Brain microvascular endothelial cell (primary cell): ENCODE results near the gene ITIH5.
"Not testable (repeated sequence)": the region's sequence is repeated elsewhere in the genome, so short reads cannot be mapped to it uniquely, and the experiment has no call there.

Experiments
- DNase-seq: peaks from one replicate; pipeline ENCODE4 v3.0.0-alpha.2; 2020
- H3K27ac ChIP-seq: fragments of 250-450 bp; sonication (Bioruptor Pico); 2 replicates; pipeline ENCODE4 v1.5.1; 2020; ENCODE audit warnings: mild to moderate bottlenecking, moderate library complexity
- H3K27me3 ChIP-seq: fragments of 250-450 bp; sonication (Bioruptor Pico); replicated peaks from 2 replicates; pipeline ENCODE4 v1.5.1; 2020; ENCODE audit warnings: mild to moderate bottlenecking
- H3K36me3 ChIP-seq: fragments of 250-450 bp; sonication (Bioruptor Pico); replicated peaks from 2 replicates; pipeline ENCODE4 v1.5.1; 2020; ENCODE audit warnings: mild to moderate bottlenecking
- H3K4me3 ChIP-seq: 2 replicates; pipeline ENCODE4 v1.5.1; 2011; ENCODE audit warnings: low read depth, mild to moderate bottlenecking, control low read depth, low read length, moderate library complexity
- CTCF ChIP-seq: IDR thresholded peaks from 2 replicates; pipeline ENCODE4 v1.5.1; 2011; ENCODE audit warnings: low read depth, mild to moderate bottlenecking, moderate library complexity, low read length, control low read depth, inconsistent platforms; ENCODE audit errors: missing control alignments
- in situ Hi-C: cut with HindIII; loops from 2 replicates; pipeline ENCODE4 v1.10.0; 2017; ENCODE audit warnings: low sequenced_read_pairs, low pct_ligation_motif_present

ITIH5 gene

DNA sequence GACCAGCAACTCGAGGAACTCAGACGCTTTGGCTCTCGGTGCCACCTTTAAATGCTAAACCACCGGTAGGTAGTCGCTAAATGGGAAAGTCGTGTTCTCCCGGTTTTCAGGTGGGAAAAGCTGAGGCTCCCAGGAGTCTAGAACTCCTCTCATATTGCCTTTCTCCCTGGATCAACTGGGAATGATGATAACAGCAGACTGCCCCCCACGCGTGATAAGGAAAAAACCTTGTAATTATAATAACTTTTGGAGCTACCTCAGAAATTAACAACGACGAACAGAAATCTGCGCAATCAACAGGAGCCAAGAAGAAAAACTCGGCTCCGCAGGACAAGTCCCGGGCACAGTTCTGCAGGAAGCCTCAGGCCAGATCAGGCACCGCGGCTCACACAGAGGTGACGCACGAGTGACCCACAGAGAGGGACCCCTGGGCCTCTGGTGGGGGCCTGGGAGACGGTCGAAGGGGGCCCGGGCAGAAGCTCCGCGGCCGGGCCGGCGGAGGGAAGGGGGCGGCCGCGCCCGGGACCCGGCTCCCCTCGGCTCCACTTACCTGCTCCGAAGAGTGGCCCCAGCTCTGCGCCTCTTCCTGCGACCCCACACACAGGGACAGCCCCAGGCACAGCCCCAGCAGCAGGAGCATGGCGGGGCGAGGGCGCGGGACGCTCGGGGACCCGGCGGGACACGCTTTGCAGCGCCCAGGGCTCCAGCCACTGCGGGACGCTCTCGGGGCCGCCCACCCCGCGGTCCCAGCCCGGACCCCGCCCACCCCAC is at the start of gene ITIH5:
ITIH5 (minus strand) TSS at position 714 of the 771 bp plus-strand sequence; CDS start at position 640, 74 bp downstream.
- Histone ChIP-seq H3K27me3 (peaks cover 24% of the 10 kb centered on the region), H3K36me3 (no peaks in the 10 kb centered on the region), H3K27ac (no peak within 1 kb of the TSS), H3K4me3 (no peak within 1 kb of the TSS)
- no peak for TF ChIP-seq CTCF
- in situ Hi-C loops: no loop called here
- no peak for DNase-seq

GRCh38 chr10:7715515-7715914 is 48.7 kb upstream of the ITIH5 start:
- H3K4me3 ChIP-seq: no peak overlapping the region
- no peak for DNase-seq
- no peak for TF ChIP-seq CTCF
- no peak overlapping the region for H3K27ac ChIP-seq
- H3K27me3 ChIP-seq: no peaks in the 10 kb centered on the region
- no peaks in the 10 kb centered on the region for H3K36me3 ChIP-seq
- in situ Hi-C loops: no loop called here

DNA sequence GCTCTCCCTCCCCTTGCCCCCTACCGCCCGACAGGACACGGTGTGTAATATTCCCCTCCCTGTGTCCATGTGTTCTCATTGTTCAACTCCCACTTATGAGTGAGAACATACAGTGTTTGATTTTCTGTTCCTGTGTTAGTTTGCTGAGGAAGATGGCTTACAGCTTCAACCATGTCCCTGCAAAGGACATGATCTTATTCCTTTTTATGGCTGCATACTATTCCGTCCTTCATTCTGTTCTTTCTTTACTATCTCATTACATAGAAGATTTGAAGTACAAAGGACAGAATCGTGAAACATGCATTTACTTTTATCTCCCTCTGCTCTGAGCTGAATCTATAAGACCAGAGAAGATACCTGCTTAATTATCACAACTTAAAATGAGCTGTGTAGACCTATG is 44.3 kb upstream of the ITIH5 start:
- H3K27me3 ChIP-seq, DNase-seq, in situ Hi-C loops: not testable (repeated sequence)

DNA sequence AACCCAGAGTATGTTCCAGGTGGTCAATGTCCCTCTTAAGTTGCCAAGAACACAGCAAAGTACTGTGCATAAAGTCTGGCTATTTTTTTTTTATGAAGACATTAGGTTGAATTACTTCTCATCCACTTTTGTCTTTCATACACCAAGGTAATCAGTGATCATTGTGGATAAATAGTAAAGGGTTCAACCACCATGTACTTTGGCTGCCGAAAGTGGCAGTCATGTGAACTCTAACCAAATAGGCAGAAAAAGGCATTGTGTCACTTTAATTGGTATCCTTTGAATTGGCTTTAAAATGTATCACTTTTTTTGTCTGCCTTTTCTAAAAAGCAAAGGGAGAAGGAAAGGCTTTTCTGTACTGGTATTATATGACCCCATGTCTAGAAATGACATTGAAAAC is 43.7 kb upstream of the ITIH5 start:
- no peaks in the 10 kb centered on the region for H3K27me3 ChIP-seq
- H3K4me3 ChIP-seq: no peak overlapping the region
- no peaks in the 10 kb centered on the region for H3K36me3 ChIP-seq
- DNase-seq: no peak
- H3K27ac ChIP-seq: no peak overlapping the region
- in situ Hi-C loops: no loop called here
- TF ChIP-seq CTCF: no peak

More for the DNA sequence above, 44.3 kb upstream of the ITIH5 start:
- not testable (repeated sequence) for H3K36me3 ChIP-seq, H3K4me3 ChIP-seq, H3K27ac ChIP-seq

DNA sequence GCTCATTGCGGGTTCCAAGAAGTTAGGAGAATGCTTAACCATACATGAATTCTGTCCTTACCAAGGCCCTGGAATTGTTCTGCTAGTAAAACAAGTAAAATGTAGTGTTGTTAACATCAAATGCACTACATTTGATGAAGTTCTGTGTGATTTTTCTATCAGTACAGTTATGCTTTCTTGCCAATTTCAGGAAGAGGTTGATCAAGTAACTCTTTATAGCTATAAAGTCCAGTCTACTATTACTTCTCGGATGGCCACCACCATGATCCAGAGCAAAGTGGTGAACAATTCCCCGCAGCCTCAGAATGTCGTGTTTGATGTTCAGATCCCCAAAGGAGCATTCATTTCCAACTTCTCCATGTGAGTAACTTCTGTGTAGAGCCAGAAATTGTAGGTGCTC is 42.1 kb upstream of the ITIH5 start:
- H3K27ac ChIP-seq: no peak overlapping the region
- in situ Hi-C loops: no loop called here
- no peaks in the 10 kb centered on the region for H3K27me3 ChIP-seq
- H3K36me3 ChIP-seq: no peaks in the 10 kb centered on the region
- no peak for TF ChIP-seq CTCF
- DNase-seq: no peak
- no peak overlapping the region for H3K4me3 ChIP-seq

DNA sequence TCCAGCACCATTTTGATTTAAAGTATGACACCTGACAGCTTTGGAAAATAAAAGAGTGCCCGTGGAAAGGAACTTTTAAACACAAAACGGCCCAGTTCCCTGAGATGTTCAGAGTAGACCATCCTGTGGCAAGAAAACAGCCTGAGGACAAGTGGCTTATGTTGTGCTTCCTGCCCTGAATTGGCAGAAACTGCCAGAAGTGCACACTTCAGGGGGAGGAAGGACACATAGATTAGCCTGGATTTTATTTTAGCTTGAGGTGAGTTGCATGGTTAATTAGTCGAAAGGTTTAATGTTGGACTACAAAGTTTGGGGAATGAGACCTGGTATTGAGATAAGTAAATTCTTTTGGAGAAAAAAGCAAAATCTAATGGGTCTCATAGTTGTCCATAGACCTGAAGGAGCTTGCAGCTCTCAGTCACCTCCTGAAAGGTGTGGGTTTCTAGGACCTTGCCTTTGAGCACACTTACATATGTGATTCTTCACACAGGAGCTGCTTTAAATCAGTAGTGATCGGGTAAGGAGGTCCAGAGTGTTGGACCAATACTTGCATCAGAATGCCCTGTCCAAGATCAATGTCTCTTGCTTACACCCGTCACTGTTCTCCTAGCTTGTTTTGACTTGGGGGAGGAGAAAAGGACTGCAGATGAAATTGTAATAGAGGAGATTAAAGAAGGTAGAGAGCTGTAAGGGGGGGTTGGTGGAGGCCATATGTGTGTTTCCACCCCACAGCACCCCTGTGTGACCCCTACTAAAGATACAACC is 41.3 kb upstream of the ITIH5 start:
- no peak for DNase-seq
- in situ Hi-C loops: no loop called here
- no peak overlapping the region for H3K27ac ChIP-seq
- no peaks in the 10 kb centered on the region for H3K36me3 ChIP-seq
- no peaks in the 10 kb centered on the region for H3K27me3 ChIP-seq
- TF ChIP-seq CTCF: no peak
- H3K4me3 ChIP-seq: no peak overlapping the region
